Sigmoid colon (tissue), 4 donors: ENCODE data around the gene STXBP5.
"Not testable (repeated sequence)": the region's sequence is repeated elsewhere in the genome, so short reads cannot be mapped to it uniquely, and the experiment has no call there.

Source experiments
- CTCF ChIP-seq, 4 experiments: fragments of 450-650 bp in 3 of 4; fragments of 200-600 bp in 1 of 4; IDR thresholded peaks; one replicate each; pipeline ENCODE4 v1.5.1; 2016 to 2019; ENCODE audit warnings: antibody characterized with exemption in 4 of 4, mild to moderate bottlenecking in 3 of 4, moderate library complexity in 2 of 4
- EP300 ChIP-seq, 4 donors: sonication (generic); formaldehyde crosslinking; IDR thresholded peaks; one replicate each; pipeline ENCODE4 v1.6.1; 2017; ENCODE audit warnings: antibody characterized with exemption in 4 of 4
- POLR2A ChIP-seq, 2 donors: fragments of 450-650 bp; IDR thresholded peaks; one replicate each; pipeline ENCODE4 v1.6.1; 2016; ENCODE audit warnings: antibody characterized with exemption in 2 of 2, mild to moderate bottlenecking in 2 of 2, moderate library complexity in 2 of 2

GRCh38 chr6:147254929-147255473, 50.8 kb downstream of the STXBP5 start:
- TF ChIP-seq EP300, CTCF, POLR2A (IDR thresholded peaks at IDR 0.05): not testable (repeated sequence)
